ENCODE measurements around the gene TBCD.

Gene TBCD

DNA sequence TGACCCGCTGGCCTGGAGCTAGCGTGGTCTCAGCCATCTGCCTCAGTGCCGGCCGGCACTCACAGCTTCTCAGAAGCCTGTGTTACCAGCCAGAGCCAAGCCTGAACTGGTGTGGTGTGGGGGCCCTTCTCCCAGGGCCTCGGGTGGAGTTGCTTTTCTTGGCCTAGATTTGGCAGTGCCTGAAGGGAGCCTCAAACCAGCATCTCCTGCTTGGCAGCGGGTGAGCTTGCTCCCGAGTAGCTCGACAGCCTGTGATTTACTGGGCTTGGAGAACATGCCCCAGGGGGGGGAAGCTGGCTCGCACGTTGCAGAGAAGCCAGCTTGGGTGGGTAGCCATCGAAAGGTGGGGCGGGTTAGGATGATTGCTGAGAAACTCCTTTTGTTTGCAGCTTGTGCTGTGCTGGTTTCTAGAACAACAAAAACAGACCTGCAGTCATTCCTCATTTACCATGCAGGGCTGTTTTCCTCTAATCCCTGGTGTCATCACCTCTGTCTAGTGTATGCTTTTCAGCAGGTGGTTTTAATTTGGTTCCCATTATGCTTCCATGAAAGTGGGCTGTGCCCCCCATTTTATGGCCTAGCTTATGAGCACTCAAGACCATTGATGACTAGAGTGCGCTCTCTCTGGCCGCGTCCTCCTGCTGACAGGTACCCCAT is 42.2 kb downstream of the TBCD start:
- no peak for DNase-seq

- DNase-seq: no peak
These were observed 43.1 kb downstream of the TBCD start for GRCh38 chr17:82794781-82795482.

DNA sequence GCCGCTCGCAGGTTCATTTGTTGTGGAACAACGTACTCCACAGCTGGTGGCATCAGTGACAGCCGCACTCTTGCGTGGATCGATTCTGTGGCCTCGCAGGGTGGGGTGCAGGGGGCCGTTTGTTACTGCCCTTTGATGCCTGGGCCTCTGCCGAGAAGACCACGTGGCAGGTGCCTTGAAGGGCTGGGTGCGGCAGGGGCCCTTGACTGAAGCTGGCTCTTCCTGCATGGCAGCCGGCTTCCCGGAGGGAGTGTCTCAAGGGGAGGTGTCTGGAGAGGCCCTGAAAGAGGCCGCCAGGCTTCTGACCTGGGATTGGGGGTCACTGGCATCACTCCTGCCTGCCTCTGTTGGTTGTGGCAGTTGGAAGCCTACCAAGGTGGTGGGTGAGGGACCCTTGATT is 43.8 kb downstream of the TBCD start:
- DNase-seq: no peak

GRCh38 chr17:82797061-82797460 is 45.2 kb downstream of the TBCD start:
- no peak for DNase-seq

DNA sequence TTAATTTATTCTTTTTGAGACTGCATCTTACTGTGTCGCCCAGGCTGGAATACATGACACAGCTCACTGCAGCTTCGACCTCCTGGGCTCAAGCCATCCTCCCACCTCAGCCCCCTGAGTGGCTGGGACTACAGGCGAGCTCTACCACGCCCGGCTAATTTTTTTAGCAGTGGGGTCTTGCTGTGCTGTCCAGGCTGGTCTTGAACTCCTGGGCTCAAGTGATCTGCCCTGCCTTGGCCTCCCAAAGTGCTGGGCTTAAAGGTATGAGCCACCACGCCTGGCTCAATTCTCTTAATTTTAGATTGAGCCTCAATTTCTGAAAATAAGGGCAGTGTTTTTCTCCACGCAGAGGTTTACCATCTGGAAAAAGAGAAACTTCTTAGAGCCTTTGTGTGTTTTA is 46.9 kb downstream of the TBCD start:
- no peak for DNase-seq

GRCh38 chr17:82799591-82799990 is 47.7 kb downstream of the TBCD start:
- DNase-seq: no peak

- DNase-seq: no peak
These were observed 49.0 kb downstream of the TBCD start for GRCh38 chr17:82800885-82801284.

DNA sequence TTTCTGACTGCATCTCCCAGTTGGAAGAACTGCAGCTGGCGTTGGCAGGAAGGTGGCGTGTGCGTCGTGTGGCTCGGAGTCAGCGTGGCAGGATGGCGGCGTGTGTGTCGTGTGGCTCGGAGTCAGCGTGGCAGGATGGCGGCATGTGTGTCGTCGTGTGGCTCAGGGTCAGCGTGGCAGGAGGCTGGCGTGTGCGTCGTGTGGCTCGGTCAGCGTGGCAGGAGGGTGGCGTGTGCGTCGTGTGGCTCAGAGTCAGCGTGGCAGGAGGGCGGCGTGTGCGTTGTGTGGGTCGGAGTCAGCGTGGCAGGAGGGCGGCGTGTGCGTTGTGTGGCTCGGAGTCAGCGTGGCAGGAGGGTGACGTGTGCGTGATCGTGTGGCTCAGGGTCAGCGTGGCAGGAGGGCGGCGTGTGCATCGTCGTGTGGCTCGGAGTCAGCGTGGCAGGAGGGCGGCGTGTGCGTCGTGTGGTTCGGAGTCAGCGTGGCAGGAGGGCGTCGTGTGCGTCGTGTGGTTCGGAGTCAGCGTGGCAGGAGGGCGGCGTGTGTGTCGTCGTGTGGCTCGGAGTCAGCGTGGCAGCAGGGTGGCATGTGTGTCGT is 49.6 kb downstream of the TBCD start:
- DNase-seq: no peak

GRCh38 chr17:82802075-82802780 is 50.4 kb downstream of the TBCD start:
- no peak for DNase-seq

DNA sequence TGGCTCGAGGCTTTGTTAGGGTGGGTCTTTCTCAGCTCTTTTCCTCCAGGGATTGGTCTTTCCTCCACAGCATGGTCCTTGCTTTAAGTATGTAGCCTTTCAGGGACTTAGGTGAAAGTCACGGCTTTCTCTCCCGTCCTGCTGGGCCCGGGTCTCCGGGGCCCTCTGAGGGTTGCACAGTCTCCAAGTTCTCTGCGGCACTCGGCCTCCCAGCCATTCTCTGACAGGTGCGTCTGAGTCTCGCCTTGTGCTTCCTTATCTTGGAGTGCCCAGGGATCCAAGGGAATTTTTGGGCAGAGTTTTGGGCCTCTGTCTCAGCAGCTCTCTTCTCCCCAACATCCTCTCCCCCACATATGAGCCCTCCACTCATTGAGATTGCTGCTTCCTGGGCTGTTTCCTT is 51.3 kb downstream of the TBCD start:
- no peak for DNase-seq

DNA sequence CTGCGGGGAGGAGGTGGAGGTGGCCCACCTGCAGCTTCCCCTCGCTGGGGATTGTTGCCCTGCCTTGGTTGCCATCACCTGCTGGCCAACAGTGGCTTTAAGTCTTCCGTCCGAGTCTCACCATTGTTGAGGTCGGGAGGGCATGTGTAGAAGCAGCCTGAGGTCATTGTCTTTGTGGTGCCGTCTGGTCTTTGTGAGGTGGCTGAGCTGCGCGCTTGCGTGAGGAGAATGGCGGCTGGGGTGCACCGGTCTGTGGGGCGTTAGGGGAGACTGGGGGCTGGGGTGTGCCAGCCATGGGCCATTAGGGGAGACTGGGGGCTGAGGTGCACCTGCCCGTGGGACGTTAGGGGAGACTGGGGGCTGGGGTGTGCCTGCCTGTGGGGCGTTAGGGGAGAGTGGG is 51.7 kb downstream of the TBCD start:
- DNase-seq: no peak

- no peak for DNase-seq
These were observed 52.8 kb downstream of the TBCD start for GRCh38 chr17:82804442-82805191.

- DNase-seq: no peak
These were observed 53.4 kb downstream of the TBCD start for GRCh38 chr17:82805254-82805653.

- no peak for DNase-seq
These were observed 54.0 kb downstream of the TBCD start for GRCh38 chr17:82805823-82806222.

DNA sequence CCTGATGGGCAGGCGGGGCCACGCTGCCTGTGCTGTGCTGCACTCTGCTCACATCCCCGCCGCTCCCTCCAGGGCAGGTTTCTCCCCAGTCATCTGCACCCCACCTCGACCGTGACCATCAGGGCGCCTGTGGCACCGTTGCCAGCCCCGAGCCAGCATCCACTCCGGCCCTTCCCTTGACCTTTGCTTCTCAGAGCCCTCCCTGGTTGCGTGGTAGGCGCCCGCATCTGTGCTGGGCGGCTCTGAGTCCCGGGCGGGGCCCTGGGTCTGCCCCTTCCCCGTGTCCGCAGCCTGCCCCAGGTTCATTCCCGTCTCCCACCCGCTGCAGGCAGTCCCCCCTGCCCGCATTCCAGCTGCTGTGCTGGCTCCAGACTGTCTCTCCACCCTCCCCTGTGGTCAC is 54.8 kb downstream of the TBCD start:
- DNase-seq: no peak

- no peak for DNase-seq
These were observed 55.2 kb downstream of the TBCD start for GRCh38 chr17:82807101-82807500.

DNA sequence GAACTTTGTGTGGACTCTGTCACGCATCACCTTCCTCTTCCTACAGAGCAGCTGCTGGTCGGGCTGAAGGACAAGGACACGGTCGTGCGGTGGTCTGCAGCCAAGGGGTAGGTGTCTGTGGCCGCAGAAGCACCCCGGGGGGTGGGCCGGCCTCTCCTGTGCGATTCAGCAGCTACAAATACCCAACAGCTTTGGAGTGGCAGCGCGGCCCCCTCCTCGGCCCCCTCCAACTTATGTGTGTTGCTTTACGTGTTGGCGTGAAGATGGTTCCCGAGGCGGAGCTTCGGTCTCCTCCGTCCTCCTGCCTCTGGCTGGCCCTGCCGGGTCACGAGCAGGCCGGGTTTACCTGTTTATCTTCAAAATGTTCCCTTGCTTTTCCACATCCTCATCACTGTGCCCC is 55.7 kb downstream of the TBCD start:
- DNase-seq: no peak

DNA sequence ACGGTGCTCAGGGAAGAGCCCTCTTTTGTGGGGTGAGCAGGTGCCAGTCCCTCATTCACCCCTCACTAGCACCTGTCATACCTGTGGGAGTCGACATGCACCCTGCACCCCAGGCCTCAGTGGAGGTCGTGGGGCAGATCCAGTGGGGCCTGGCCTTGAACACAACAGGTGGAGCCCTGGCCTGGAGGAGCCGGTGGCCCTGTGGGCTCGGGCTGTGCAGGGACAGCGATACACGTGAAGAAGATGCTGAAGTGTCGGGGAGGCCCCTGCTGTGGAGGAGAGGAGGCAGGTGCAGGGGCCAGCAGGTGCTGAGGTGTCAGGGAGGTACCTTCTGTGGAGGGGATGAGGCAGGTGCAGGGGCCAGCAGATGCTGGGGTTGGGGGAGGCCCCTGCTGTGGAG is 56.1 kb downstream of the TBCD start:
- DNase-seq: no peak

GRCh38 chr17:82808921-82809905 is 57.3 kb downstream of the TBCD start:
- DNase-seq: no peak

GRCh38 chr17:82810644-82811430 is 59.0 kb downstream of the TBCD start:
- no peak for DNase-seq

GRCh38 chr17:82812058-82812457 is 60.2 kb downstream of the TBCD start:
- no peak for DNase-seq

Measured in cortex of kidney (tissue), 1 donor.